ENCODE measurements around the gene FSTL4. TPM values are rescaled to one million over a fixed set of nuclear protein-coding genes. Genes with fewer than 3 reads are reported as not detected.

Gene FSTL4
- total RNA-seq, 4 donors from 2014 or later = 0.41 TPM; not detected in 3

GRCh38 chr5:133246376-133247150, 365.8 kb downstream of the FSTL4 start:
- Histone ChIP-seq H3K27ac (no peak overlapping the region), H3K4me3 (no peak overlapping the region), H3K36me3 (no peaks in the 10 kb centered on the region), H3K4me1 (no peaks in the 10 kb centered on the region), H3K27me3 (no peaks in the 10 kb centered on the region), H3K9me3 (no peaks in the 10 kb centered on the region)
- DNase-seq = no peak
- intact Hi-C loops (cut with DNase I; ENCODE audit: low total_unique reads) = no loop called here
- TF ChIP-seq CTCF (IDR thresholded peaks at IDR 0.05) = no peak
- TF ChIP-seq POLR2A (IDR thresholded peaks at IDR 0.05) = no peak

GRCh38 chr5:133246053-133246370, 366.3 kb downstream of the FSTL4 start:
- TF ChIP-seq CTCF (IDR thresholded peaks at IDR 0.05) (no peak), POLR2A (IDR thresholded peaks at IDR 0.05) (no peak)
- intact Hi-C loops (cut with DNase I; ENCODE audit: low total_unique reads) = no loop called here

GRCh38 chr5:133245191-133246052, 366.9 kb downstream of the FSTL4 start:
- Histone ChIP-seq H3K27me3 (no peaks in the 10 kb centered on the region), H3K36me3 (no peaks in the 10 kb centered on the region), H3K9me3 (no peaks in the 10 kb centered on the region), H3K4me3 (no peak overlapping the region), H3K27ac (no peak overlapping the region), H3K4me1 (no peaks in the 10 kb centered on the region)
- no peak for DNase-seq
- TF ChIP-seq CTCF (IDR thresholded peaks at IDR 0.05) (no peak), POLR2A (IDR thresholded peaks at IDR 0.05) (no peak)
- intact Hi-C loops (cut with DNase I; ENCODE audit: low total_unique reads) = no loop called here

More at GRCh38 chr5:133246053-133246370, 366.3 kb downstream of the FSTL4 start:
- H3K9me3 ChIP-seq = no peaks in the 10 kb centered on the region
- H3K27me3 ChIP-seq = no peaks in the 10 kb centered on the region
- H3K4me3 ChIP-seq = no peak overlapping the region
- no peak overlapping the region for H3K27ac ChIP-seq
- no peaks in the 10 kb centered on the region for H3K4me1 ChIP-seq
- no peak for DNase-seq
- no peaks in the 10 kb centered on the region for H3K36me3 ChIP-seq

GRCh38 chr5:133244242-133244641, 368.1 kb downstream of the FSTL4 start:
- Histone ChIP-seq H3K36me3 (no peaks in the 10 kb centered on the region), H3K27me3 (no peaks in the 10 kb centered on the region), H3K4me3 (no peak overlapping the region), H3K4me1 (no peaks in the 10 kb centered on the region), H3K27ac (no peak overlapping the region), H3K9me3 (no peaks in the 10 kb centered on the region)
- DNase-seq = no peak
- TF ChIP-seq CTCF (IDR thresholded peaks at IDR 0.05) (no peak), POLR2A (IDR thresholded peaks at IDR 0.05) (no peak)
- intact Hi-C loops (cut with DNase I; ENCODE audit: low total_unique reads) = no loop called here

- Histone ChIP-seq H3K27ac (no peak overlapping the region), H3K36me3 (no peaks in the 10 kb centered on the region), H3K27me3 (no peaks in the 10 kb centered on the region), H3K9me3 (no peaks in the 10 kb centered on the region), H3K4me1 (no peaks in the 10 kb centered on the region), H3K4me3 (no peak overlapping the region)
- intact Hi-C loops (cut with DNase I; ENCODE audit: low total_unique reads) = no loop called here
- TF ChIP-seq POLR2A (IDR thresholded peaks at IDR 0.05) (no peak), CTCF (IDR thresholded peaks at IDR 0.05) (no peak)
- no peak for DNase-seq
These were observed 369.1 kb downstream of the FSTL4 start for GRCh38 chr5:133243196-133243595.

Measured in uterus (tissue), 4 donors.